HG03520 (cell line): ENCODE data around the gene IL12A.

Experiments
- ATAC-seq: cut with Tn5 transposase; IDR thresholded peaks from one replicate; pipeline ENCODE4 v1.9.1; 2021; ENCODE audit warnings: mild to moderate bottlenecking, moderate library complexity; ENCODE audit not compliant: unreplicated experiment

IL12A gene

GRCh38 chr3:159989973-159990846 lies 1.6 kb downstream of the IL12A start:
- ATAC-seq, result no peak

- no peak for ATAC-seq
Observed at GRCh38 chr3:159991591-159991990, 3.0 kb downstream of the IL12A start.

- no peak for ATAC-seq
Observed at GRCh38 chr3:159992589-159992988, 4.0 kb downstream of the IL12A start.

GRCh38 chr3:159994182-159994581 lies 5.5 kb downstream of the IL12A start:
- ATAC-seq, result no peak

GRCh38 chr3:159995091-159995490 lies 6.5 kb downstream of the IL12A start:
- ATAC-seq, result no peak

- no peak for ATAC-seq
Observed at GRCh38 chr3:159996018-159996417, 7.4 kb downstream of the IL12A start.

- no peak for ATAC-seq
Observed at GRCh38 chr3:159996959-159997358, 8.3 kb downstream of the IL12A start.

GRCh38 chr3:160001148-160001760 lies 12.6 kb downstream of the IL12A start:
- ATAC-seq, result no peak

GRCh38 chr3:160001850-160002623 lies 13.4 kb downstream of the IL12A start:
- no peak for ATAC-seq

GRCh38 chr3:160003520-160004128 lies 15.0 kb downstream of the IL12A start:
- ATAC-seq, result peak; percentile 86

- ATAC-seq, result no peak
Observed at GRCh38 chr3:160005004-160005403, 16.4 kb downstream of the IL12A start.

- ATAC-seq, result no peak
Observed at GRCh38 chr3:160006282-160007163, 17.9 kb downstream of the IL12A start.

- ATAC-seq, result no peak
Observed at GRCh38 chr3:160008961-160009360, 20.3 kb downstream of the IL12A start.

GRCh38 chr3:160009525-160009924 lies 20.9 kb downstream of the IL12A start:
- ATAC-seq, result no peak

GRCh38 chr3:160010578-160010977 lies 21.9 kb downstream of the IL12A start:
- ATAC-seq, result peak; percentile 67

GRCh38 chr3:160012108-160012507 lies 23.5 kb downstream of the IL12A start:
- ATAC-seq, result peak; percentile 86

- no peak for ATAC-seq
Observed at GRCh38 chr3:160016972-160017371, 28.3 kb downstream of the IL12A start.

- no peak for ATAC-seq
Observed at GRCh38 chr3:160018959-160019358, 30.3 kb downstream of the IL12A start.

- no peak for ATAC-seq
Observed at GRCh38 chr3:160020057-160020711, 31.5 kb downstream of the IL12A start.

GRCh38 chr3:160022068-160022467 lies 33.4 kb downstream of the IL12A start:
- no peak for ATAC-seq
